Stimulated activated CD4-positive, alpha-beta T cell treated with anti-CD3 and anti-CD28 coated beads, TNF-alpha, amount 100 ng/mL, for 24 hours (primary cell): ENCODE results near the gene GMPR2.

Source experiments
- DNase-seq, 3 experiments: peaks; one replicate each; pipeline ENCODE4 v3.0.0-alpha.2; 2020; ENCODE audit warnings: low read depth in 3 of 3

Gene GMPR2

DNA sequence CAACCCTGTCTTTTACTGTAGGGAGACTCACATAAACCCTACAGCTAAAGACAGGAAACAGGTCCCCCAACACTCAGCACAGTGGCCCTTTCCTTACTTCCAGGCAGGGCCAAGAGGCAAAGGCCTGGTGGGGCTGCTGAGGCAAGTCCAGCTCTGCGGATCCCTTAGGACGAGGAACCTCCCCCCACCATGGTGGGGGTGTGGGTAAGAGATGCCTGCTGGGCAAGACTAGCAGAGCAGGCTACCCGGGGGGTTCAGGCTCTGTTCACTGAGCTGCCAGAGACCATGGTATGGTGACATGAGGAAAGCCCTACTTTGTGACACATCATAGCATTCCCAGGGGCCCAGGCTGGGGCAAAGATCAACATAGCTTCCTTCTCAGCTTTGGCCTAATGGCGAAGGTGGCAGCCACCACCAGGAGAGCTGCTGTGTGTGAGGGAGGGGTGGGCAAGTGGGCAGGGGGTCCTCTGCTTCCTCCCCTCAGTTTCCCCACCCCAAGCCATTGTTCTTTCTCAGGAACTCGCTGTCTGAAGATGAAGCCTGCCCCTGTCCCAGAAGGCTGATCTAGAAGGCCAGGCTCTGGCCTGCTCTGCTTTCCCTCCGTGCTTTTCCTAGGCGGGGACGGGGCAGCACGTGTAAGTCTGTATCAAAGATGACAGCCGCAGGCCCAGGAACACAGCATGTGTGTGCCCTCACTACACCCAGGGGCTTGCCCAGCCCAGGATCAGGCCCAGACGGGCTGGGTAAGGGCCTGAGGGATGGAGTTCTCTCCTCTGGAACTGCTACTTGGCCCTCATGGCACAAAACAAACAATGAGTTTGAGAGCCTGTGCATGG is 19.8 kb downstream of the GMPR2 start:
- no peak for DNase-seq

- no peak for DNase-seq
Observed at GRCh38 chr14:24253936-24254335, 21.2 kb downstream of the GMPR2 start.

DNA sequence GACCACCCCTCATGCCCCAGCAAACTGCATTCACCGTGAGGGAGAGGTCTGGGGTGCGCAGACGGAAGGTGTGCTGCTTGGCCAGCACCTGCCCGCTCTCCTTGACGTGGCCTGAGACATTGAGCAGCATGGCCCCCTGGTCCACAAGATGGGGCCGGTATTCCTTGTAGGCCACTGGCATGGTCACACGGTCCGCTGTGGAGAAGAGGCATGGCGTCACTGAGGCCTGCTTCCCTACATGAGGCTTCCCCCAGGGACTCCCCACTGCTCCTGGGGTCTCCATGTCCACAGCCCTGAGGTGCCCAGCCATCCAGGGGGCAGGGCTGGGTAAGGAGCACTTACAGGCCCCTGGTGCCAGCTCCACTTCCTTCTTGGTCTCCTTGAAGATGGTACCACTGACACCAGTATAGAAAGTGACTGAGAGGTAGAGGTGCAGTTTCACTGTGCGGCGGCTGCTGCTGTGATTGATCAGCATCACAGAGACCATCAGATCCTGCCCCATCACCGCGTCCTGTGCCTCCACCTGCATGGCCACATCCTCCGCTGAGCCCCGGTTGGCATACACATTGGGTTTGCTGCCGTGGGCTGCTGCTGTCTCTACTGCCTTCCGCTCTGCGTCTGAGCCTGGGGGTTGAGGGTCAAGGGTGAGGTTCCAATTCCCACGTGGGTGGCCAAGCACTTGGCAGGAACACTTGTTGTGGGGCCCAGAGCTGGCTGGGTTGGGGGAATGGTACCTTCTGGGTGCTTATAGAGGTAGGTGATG is 22.1 kb downstream of the GMPR2 start:
- DNase-seq: no peak

- DNase-seq: no peak
Observed at GRCh38 chr14:24255438-24255837, 22.7 kb downstream of the GMPR2 start.

- DNase-seq: no peak
Observed at GRCh38 chr14:24255931-24256711, 23.4 kb downstream of the GMPR2 start.

DNA sequence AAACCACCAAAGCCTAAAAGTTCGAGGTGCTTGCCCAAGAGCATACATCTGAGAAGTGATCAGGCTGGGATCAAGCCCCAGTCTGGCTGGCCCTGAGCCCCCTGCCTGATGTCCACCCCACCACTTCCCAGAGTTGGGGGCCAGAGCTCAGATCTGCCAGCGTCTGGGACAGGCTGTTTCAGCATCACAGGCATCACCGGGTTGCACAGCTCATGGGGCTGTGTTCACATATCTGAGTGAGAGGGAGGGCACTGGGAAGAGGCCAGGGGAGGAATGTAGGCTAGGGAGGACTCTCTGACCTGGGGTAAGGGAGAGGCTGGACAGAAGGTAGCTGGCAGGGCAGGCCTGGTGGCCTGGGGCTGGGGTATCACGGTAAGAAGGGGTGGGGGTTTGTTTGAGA is 24.2 kb downstream of the GMPR2 start:
- no peak for DNase-seq

- DNase-seq: no peak
Observed at GRCh38 chr14:24258119-24258518, 25.4 kb downstream of the GMPR2 start.

DNA sequence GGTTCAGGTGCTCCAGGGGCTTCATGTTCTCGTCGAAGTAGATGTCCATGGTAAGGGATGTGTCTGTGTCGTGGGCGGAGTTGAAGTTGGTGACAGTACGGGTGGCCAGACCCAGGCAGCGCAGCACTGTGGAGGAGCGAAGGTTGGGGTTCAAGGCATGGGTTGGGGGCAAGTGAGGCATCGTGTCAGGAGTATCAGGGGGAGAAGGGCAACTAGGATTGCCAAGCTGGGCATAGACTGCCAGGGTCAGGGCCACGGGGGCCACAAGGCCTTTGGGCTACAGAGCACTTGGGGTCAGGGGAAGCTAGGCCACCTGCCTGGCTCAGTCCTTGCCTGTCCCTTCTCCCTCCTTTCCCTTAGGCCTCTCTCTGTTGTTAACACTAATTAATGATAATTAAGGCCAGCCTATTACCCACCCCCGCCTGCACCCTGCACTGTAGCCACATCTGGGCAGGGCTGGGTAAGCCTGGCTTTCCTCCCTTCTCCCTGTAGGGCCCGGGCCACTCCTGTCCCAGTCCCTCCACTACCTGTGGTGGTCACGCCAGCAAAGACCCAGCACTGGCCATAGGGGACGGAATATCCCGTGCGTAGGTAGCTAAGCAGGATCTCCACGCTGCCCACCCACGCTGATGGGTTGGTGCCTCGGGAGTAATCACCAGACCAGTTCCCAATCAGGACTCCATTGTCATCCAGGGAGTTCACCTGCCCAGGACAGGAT is 26.0 kb downstream of the GMPR2 start:
- DNase-seq: no peak

DNA sequence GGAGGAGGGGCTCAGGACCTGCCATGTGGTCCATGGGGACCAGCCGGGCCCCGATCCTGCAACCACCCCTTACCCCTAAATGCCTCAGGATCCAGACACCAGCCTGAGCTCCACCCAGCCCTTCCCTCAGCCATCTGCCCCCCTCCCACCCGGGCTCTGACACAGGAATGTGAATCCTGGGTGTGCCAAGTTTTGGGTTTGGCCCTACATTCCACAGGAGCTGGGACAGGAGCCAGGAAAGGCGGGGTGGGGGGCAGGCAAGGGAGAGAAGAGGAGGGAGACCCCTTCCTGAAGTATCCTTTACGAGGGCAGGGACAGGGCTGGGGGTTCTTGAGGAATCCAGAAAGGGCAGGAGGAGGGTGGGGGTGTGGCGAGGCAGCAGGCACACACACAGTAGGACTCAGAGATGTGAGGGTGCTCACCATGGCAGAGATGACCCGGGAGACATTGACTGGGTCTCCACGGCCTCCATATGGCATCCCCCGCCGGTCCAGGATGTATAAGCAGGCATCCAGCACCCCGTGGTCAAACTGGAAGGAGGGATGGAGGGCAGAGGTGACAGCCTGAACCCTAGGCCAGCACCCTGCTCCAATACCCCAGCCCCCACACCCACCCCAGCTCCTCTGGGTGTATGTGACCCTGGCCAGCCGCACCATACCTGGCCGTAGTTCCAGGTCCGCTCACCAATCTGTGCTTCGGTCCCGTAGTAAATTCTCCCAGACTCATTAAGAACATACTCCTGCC is 26.7 kb downstream of the GMPR2 start:
- no peak for DNase-seq

- DNase-seq: no peak
Observed at GRCh38 chr14:24260026-24260779, 27.5 kb downstream of the GMPR2 start.

DNA sequence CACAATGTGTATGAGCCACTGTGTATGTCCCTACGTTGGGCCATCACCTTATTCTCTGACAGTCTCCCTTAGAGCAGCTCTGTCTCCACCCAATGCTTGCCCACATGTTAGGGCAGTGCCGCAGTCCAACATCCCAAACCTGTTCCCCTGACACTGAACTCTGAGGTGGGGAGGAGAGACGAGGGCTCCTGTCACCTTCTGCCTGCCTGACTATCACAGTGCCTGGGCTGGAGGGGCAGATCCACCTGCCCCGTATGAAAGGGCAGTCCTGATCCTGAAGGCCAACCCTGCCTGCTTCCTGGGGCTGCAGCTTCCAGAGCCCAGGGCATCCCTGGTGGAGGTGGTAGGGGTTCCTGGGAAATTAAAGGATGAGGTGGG is 28.0 kb downstream of the GMPR2 start:
- no peak for DNase-seq

- DNase-seq: no peak
Observed at GRCh38 chr14:24261256-24261968, 28.7 kb downstream of the GMPR2 start.

DNA sequence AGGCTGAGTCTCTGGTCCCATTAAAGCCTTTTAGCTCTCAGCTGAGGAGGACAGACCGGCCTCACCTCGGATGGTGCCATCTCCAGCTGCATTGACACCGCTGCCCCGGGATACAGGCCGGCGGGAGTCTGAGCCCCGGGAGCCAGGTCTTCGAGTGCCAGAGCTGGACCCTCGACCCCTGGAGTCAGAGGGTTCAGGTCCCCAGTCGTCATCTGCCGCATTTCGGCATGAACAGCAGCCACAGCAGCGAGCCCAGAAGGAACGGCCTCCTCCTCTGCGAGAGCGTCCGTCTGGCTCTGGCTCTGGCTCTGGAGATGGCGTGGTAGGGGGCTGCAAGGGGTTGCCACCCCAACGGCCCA is 29.2 kb downstream of the GMPR2 start:
- DNase-seq: no peak

DNA sequence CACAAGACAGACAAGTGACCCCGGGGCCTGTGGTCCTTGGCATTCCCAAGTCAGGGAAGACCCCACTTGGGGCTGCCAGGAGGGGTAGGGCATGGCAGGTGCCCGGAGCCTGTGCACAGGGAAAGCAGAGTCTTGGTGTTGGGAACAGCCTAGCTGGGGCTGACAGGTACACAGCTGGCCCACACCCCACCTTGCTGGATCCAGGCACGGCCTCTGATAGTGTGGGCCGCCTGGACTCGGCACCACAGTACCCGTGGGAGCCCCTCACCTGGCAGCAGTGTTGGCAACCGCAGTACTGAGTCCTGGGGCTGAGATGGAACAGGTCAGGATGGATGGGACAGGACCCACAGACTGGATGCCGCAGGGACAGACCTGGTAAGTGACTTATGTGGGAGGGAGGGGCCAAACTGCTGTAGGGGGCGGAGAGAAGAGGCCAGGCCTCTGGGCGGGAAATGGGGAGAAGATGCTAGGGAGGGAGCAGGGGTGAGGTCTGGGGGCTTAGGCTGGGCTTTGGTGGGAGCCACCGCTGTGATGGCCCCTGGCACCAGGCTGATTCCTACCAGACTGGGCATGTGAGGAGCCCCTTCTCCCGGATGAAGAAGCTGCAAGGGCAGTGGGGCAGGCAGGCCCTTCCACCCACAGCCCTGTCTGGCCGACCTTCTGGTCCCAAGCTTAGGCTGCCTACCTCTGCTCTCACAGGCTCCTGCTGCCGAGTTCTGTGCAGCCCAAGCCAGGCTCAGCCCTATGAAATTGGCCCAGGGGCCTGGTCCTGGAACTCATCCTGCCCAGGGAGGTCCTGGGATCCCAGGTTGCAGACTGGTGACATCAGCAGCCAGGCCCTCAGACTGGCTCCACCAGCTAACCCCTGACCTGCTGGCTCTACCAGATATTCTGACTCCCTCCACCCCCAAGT is 30.3 kb downstream of the GMPR2 start, which contains the start of gene TGM1:
TSS of gene TGM1 (minus strand) at position 357 of the 913 bp plus-strand sequence. CDS start 825 bp downstream, outside the sequence.
- no peak for DNase-seq

DNA sequence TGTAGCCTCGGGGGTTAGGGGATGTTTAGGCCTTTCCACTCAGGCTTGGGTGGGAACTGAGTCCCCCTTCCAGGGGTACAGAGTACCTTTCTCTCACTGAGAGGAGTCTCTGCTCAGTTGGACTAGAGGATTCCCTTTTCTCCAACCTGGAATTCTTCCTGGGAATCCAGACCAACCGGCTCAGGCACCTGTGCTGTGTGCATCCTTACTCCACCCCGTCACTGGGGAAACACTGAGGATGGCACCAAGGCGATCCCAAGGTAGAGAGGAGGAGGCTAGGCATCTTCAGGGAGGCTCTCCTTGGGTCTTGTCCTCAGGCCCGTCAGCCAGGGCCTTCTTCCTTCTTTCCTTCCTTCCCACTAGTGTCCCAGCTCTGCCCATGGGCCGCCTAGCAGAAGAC is 31.1 kb downstream of the GMPR2 start:
- DNase-seq: no peak

DNA sequence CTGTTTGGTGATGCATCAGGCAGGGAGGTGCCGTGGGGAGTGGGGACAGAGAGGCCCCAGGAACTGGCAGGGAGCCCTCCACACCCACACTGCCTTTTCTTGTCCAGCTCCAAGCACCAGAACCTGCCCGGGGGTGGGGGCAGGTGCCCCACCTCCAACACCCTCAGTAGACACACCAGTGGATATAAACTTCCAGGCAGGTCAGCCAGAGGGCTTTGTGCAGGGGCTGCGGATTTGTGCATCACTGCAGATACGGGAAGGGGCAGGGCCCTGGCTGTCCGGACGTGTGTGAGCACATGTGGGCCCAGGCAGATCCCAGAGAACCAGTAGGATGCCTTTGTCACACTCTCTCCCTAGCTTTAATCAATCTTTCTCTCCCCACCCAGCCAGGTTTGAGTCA is 31.6 kb downstream of the GMPR2 start:
- DNase-seq: no peak

DNA sequence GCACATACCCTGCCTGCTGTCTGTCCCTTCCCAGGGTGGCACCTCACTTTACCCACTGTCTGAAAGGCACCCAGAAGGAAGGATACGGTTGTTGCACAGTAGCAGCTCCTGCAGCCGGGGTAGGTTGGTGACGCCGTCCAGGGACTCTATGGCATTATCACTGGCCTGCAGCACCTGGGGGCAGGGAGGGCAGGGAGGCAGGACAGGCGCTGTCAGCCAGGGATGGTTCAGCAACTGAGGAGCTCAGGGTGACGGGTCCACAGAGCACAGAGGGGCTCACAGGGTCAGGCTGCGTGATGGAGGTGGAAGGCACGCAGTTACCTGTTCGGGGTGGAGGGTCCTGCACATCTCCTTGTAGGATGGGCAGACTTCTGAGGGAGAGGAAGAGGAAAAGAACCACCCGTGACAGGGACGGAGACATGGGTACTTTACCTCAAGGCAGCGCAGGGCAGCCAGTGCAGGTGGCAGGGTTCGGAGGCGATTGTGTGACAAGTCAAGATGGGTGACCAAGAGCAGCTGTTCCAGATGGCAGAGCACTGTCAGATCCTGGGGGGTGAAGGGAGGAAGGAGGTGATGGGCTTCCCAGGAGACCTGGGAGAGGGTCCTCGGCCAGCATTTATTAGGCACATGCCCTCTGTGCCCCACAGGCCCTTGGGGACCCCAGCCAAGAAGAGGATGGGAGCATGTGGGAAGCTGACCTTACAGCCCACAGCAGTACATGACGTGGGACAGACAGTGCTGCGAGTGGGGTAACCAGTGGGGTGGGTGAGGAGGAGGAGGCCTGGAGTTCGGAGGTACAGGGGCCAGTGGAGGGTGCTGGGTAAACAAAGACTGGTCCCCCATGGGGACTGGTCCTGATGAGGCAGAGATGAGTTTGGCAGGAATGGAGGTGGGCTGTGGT is 33.9 kb downstream of the GMPR2 start:
- DNase-seq: no peak
